ENCODE data around the gene STAT4. TPM values are rescaled to one million over a fixed set of nuclear protein-coding genes. Genes with fewer than 3 reads are reported as not detected.

STAT4 gene
- total RNA-seq, 1 experiment from 2014 or later: 0.44 TPM

- H3K27me3 Mint-ChIP-seq (ENCODE audit: low read depth): no peaks in the 10 kb centered on the region
- H3K4me3 Mint-ChIP-seq: no peak overlapping the region
- DNase-seq (ENCODE audit: low spot score) (no peak), ATAC-seq (no peak)
- H3K27ac Mint-ChIP-seq: no peak overlapping the region
- H3K4me1 Mint-ChIP-seq: no peaks in the 10 kb centered on the region
- H3K36me3 Mint-ChIP-seq: no peaks in the 10 kb centered on the region
- no peak for TF ChIP-seq NR1H2 (CRISPR knock-in tag; IDR thresholded peaks at IDR 0.05)
- TF ChIP-seq ZNF219 (CRISPR knock-in tag; IDR thresholded peaks at IDR 0.05; ENCODE audit: borderline replicate concordance): no peak
- TF ChIP-seq SMAD3 (CRISPR knock-in tag; IDR thresholded peaks at IDR 0.05; ENCODE audit: borderline replicate concordance): no peak
- no peak for TF ChIP-seq SMAD4 (CRISPR knock-in tag; IDR thresholded peaks at IDR 0.05)
- TF ChIP-seq ZBTB43 (CRISPR knock-in tag; IDR thresholded peaks at IDR 0.05): no peak
- TF ChIP-seq ZNF232 (CRISPR knock-in tag; IDR thresholded peaks at IDR 0.05): no peak
- no peak for TF ChIP-seq PRRX2 (CRISPR knock-in tag; IDR thresholded peaks at IDR 0.05)
- TF ChIP-seq TCF7 (CRISPR knock-in tag; IDR thresholded peaks at IDR 0.05; ENCODE audit: low read depth): no peak
- no peak for TF ChIP-seq JAZF1 (CRISPR knock-in tag; IDR thresholded peaks at IDR 0.05)
- TF ChIP-seq ZBTB21 (CRISPR knock-in tag; IDR thresholded peaks at IDR 0.05; ENCODE audit: borderline replicate concordance): no peak
- TF ChIP-seq ESRRA (CRISPR knock-in tag; IDR thresholded peaks at IDR 0.05; ENCODE audit: borderline replicate concordance): no peak
- TF ChIP-seq ZMAT4 (CRISPR knock-in tag; IDR thresholded peaks at IDR 0.05): no peak
- no peak for TF ChIP-seq RELA (CRISPR knock-in tag; IDR thresholded peaks at IDR 0.05; ENCODE audit: borderline replicate concordance)
- no peak for TF ChIP-seq ERG (CRISPR knock-in tag; IDR thresholded peaks at IDR 0.05)
- no peak for TF ChIP-seq ETV6 (CRISPR knock-in tag; IDR thresholded peaks at IDR 0.05)
- no peaks in the 10 kb centered on the region for H3K9me3 Mint-ChIP-seq
- ChIA-PET CTCF (no interaction called here), POLR2A (interaction anchor here (0.6 kb wide), 1 partner anchor 190 kb away, joined by 3 read pairs; no protein-coding TSS in a partner anchor)
These were observed 40.9 kb downstream of the STAT4 start for GRCh38 chr2:191109888-191110287.

GRCh38 chr2:191108331-191108730 lies 42.5 kb downstream of the STAT4 start:
- H3K27ac Mint-ChIP-seq: no peak overlapping the region
- no peak for ATAC-seq
- no peak for TF ChIP-seq NFYB (CRISPR knock-in tag; conservative IDR thresholded peaks at IDR 0.05; ENCODE audit: low read depth)
- TF ChIP-seq NFE2L1 (CRISPR knock-in tag; IDR thresholded peaks at IDR 0.05): no peak
- TF ChIP-seq NFATC4 (CRISPR knock-in tag; IDR thresholded peaks at IDR 0.05): no peak
- no peak for TF ChIP-seq ZNF281 (CRISPR knock-in tag; IDR thresholded peaks at IDR 0.05)
- no peak for TF ChIP-seq GABPB1 (CRISPR knock-in tag; IDR thresholded peaks at IDR 0.05)
- TF ChIP-seq ZMAT4 (CRISPR knock-in tag; IDR thresholded peaks at IDR 0.05): no peak
- no peak for TF ChIP-seq MYBL2 (CRISPR knock-in tag; IDR thresholded peaks at IDR 0.05)
- TF ChIP-seq STAT6 (CRISPR knock-in tag; conservative IDR thresholded peaks at IDR 0.05; ENCODE audit: low read depth): no peak
- no peak for TF ChIP-seq AFF4 (CRISPR knock-in tag; IDR thresholded peaks at IDR 0.05; ENCODE audit: borderline replicate concordance)
- no peak for TF ChIP-seq ZNF263 (CRISPR knock-in tag; IDR thresholded peaks at IDR 0.05; ENCODE audit: low read depth)
- no peak for TF ChIP-seq CREB1 (CRISPR knock-in tag; IDR thresholded peaks at IDR 0.05)

More at GRCh38 chr2:191108331-191108730, 42.5 kb downstream of the STAT4 start:
- Mint-ChIP-seq H3K9me3 (no peaks in the 10 kb centered on the region), H3K36me3 (no peaks in the 10 kb centered on the region), H3K4me3 (no peak overlapping the region), H3K27me3 (ENCODE audit: low read depth) (no peaks in the 10 kb centered on the region), H3K4me1 (no peaks in the 10 kb centered on the region)
- ChIA-PET CTCF (no interaction called here), POLR2A (no interaction called here)
- no peak for DNase-seq (ENCODE audit: low spot score)
